DMS 273 treated with DMSO at 0.1 percent for 48 hours (cell line): ENCODE results near the gene OGFOD1.

ENCODE experiments used
- DNase-seq: peaks from one replicate; lab custom pipeline; 2025; lab: John Stamatoyannopoulos, UW

Gene OGFOD1

DNA sequence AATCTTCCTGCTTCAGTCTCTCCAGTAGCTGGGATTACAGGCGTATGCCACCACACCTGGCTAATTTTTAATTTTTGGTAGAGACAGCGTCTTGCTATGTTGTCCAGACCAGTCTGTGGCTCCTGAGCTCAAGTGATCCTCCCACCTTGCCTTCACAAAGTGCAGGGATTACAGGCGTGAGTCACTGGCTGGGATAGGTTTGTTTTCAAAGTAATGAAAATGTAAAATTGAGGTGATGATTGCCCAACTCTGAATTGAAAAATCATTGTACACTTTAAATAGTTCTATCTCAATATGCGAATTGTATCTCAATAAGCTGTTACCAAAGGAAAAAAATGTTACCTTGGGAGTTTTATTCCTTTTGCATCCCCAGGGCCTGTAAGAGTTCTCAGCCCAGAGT lies 24.8 kb upstream of the OGFOD1 start:
- no peak for DNase-seq

DNA sequence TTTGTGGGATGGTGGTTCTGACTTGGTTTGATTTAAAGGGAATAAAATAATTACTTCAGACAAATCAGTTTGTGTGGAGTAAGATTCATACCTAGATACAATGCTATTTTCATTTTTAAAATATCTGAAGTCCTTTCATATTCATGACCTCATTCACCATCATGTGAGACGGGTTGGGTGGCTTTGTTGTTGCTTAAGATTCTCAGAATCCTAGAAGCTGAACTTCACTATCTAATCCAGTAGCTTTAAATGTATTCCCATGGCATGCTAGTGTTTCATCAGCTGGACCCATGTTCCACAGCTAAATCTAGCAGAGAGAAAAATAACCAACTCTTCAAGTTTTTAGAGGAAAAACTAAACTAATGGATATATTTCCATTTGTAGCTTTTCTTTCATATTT lies 23.3 kb upstream of the OGFOD1 start:
- no peak for DNase-seq

DNA sequence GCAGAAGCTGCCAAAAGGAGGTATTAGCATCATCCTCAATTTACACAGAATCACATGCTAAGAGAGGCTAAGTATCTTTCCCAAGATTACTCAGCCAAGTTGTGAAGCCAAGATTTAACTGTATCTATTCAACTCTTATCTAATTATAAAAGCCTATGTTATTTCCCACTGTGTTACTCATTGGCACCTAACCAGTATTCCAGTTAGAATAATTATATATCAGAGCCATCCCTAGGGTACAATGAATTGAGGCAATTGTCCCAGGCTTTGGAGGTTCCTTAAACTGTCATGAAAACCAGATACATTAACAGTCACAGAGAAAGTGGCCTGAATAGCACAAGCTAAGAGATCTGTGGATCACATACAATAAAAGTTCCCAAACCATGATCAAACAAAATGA lies 15.1 kb upstream of the OGFOD1 start:
- DNase-seq: no peak

DNA sequence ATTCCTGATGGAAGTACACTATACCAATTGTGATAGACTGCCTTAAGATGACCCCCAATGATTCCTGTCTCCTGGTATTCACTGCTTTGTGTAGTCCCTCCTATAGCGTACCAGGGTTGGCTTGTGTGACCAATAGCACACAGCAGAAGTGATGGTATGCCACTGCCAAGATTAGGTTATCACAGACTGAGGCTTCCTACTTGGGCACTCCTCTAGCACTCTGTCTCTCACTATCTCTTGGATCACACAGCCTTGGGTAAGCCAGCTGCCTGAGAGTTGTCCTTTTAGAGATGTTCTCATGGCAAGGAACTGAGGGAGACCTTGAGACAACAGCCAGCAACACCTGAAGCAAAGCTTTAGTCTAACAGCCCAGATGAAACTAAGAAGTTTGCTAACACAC lies 13.3 kb upstream of the OGFOD1 start:
- no peak for DNase-seq

DNA sequence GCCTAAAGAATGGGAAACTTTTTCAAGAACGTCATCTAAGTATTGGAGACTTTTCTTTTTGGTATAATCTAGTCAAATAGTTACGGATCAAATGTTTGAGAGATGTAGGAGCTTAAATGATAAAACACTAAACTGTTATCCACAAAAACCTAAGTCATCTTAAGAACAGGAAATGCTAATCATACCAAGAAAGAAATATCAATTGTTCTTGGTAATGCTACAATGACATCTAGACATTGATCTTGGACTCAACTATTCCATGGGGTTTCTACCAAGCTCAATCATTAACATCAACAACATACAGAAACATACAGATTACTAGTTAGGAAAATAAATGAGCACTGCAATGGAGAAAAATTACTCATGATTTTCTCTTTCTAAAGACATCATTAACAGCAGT lies 4.1 kb upstream of the OGFOD1 start:
- DNase-seq: no peak

DNA sequence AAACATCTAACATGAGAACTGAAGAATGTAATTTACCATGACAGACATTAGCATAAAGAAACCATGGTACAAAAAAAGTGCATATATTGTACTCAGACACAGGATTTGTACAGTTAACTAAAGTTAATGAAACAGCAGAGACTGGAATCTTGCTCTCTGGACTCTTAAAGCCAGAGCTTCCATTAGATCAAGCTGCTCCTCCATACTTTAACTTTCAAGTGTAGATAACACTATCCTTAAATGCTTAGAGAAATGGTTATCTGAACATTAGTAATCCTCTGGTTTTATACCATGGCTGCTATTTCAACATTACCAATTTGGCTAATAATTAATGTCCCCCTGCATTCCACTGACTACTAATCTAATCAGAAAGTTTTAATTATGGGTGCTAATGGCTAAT lies 3.3 kb upstream of the OGFOD1 start:
- no peak for DNase-seq

DNA sequence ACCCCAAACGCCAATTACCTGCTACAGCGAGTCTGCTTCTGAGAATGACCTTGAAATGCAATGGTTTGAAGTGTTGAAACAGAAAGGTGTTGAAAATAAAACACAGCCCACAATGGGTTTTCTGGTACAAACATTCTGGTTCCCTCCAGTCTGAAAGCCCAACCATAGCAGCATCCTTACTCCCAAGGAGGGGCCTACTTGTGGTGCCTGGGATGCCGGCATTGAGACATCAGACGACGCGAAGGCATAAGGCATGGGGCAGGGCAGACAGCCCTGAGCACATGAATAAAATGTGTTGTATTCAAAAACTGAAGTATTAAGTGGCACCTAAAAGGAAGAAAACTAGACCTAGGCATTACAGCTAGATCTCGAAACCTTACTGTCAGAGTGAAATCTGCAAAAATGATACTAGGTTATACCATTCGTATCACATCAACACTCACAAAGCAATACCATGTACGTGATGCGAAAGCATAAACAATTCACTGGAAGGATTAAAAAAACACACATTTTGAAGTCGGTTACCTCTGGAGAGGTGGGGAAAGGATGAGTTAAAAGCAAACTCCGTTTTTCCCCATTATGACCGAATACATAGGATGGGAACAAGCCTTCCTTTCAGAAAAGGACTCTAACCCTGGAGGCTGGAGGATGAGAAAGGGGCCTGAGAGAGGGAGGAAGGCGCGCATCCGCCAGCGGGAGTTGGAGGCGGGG lies 924 bp upstream of the OGFOD1 start:
- DNase-seq: no peak

DNA sequence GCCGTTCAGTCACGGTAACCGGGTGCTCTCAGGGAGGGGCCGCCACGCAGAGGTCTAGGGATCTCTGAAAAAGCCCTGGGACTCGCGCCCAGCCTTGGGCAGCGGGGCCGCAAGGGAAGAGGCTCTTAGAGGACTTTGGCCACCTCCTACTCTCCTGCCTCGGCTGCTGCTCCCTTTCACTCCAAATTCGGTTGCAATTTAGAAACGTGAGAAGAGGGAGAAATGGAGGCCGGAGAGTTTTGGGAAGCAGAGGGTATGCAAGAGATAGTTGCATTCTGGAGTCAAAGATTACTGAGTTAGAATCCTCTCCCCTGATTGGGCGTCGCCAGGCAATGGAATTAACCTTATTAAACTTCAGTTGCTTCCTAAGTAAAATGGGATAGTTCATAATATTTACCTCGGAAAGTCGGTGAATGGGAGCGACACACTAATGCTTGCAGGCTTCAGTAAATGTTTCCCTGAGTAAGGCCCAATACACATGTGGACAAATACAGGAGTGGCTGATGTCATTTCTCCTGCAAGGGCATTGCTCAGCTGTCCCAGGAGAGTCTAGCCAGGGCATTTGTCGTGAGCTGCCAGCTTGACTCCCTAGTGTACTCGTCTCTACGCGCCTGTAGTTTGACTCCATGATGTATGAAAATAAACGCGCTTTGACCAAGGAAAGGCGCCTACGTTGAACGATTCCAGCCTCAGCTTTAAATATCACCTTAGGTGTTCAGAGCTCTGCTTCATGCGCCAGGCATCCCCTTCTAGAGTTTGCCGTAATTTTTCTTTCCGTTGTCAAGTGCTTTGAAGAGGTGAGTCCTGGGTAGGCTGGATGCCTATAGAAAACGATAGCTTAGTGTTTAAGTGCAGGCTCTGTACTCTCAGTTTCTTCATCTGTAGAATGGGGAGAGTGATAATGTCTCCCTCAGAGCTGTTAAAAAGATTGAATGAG lies 667 bp downstream of the OGFOD1 start:
- no peak for DNase-seq

DNA sequence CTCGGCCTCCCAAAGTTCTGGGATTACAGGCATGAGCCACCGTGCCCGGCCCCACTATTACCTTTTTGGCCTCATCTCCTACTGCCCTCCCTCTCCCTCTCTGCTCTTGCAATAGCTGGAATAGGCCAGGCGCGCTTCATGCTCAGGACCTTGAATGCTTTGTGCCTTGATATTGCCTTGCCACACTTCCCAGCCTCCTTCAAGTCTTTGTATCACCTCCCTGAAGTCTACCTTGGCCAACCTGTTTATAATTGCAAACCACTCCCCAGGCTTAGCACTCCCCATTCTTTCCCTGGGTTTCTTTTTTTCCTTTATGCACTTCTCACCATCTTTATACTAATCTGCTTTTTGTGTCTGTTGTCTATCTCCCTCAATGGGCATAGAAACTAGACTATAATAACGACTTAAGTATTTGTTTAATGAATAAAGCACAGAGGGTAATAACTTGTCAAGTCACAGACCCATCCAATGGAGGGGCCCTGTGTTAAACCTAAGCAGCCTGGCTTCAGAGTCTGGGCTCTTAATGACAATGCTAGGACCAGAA lies 6.6 kb downstream of the OGFOD1 start:
- no peak for DNase-seq

DNA sequence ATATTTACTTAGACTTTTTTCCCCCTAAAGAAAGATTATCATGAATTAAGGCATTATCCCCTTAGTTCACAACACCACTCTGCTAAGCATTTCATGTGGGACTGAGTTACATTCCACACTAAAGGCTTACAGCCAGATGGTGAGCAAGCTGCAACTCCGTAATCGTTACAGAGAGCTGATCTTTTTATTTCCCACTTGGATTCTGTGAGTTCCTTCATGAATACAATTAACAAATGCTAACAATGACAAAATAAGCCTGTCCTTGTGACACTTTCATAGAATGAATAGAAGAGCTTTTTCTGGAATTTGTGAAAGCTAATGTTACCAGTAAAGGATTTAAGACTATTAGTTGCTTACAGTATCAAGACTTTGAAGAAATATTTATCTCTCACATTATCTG lies 8.7 kb downstream of the OGFOD1 start:
- DNase-seq: no peak

DNA sequence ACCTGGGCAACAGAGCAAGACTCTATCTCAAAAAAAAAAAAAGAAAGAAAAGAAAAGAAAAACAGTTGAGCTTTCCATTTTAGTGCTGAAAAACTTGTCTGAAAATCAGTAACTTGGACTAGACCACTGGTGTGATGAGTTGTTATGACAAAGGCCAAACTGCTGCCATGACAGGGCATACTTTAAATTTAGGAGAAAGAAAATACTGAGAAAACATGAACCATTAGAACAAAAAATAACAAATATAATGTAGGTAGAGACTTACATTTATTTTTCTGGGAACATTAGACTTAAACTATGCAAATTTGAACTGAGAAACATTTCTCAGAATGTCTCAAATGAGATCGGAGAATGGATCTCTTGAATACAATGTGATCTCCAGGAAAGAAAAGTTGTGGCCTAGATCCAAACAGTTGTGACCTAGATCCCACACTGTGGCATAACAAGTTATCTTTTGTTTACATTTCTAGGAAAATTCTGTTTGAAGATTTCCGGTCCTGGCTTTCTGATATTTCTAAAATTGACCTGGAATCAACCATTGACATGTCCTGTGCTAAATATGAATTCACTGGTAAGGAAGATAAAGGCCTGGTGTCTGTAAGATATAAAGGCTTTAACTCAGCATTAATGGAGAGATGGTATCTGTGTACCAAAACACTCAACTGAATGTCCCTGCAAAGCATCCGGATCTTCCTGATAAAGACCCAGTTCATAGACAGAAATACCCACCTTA lies 10.9 kb downstream of the OGFOD1 start:
- no peak for DNase-seq

DNA sequence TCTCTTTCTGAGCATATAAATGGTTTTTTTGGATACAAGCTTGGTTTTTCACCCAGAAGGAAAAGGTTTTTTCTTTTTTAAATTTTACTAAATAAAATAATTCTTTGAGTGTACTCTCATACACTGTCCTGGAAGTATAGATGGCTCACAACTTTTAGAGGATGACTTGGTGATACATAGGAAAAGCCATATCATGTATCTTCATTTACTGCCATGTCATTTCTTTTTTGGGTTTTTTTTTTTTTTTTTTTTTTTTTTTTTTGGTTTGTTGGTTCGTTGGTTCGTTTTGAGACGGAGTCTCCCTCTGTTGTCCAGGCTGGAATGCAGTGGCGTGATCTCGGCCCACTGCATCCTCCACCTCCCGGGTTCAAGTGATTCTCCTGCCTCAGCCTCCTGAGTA lies 11.8 kb downstream of the OGFOD1 start:
- DNase-seq: no peak

DNA sequence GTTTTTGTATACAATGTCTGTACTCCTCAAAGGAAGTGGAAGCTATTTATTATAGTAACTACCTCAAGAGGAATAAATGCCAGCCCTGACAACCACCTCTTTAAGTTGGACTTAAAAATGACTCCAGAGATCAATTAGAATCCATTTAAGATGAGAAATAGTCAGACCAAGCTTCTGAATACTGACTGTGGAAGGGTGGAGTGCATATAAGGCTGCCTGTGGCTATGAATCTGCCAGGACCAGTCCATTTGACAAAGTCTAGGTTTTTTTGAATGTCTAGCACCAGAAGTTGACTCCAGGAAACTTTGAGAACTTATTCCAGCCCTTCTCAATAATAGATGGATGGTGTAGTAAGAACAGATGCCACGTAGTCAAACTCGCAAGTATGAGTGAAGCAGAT lies 15.0 kb downstream of the OGFOD1 start:
- DNase-seq: no peak

DNA sequence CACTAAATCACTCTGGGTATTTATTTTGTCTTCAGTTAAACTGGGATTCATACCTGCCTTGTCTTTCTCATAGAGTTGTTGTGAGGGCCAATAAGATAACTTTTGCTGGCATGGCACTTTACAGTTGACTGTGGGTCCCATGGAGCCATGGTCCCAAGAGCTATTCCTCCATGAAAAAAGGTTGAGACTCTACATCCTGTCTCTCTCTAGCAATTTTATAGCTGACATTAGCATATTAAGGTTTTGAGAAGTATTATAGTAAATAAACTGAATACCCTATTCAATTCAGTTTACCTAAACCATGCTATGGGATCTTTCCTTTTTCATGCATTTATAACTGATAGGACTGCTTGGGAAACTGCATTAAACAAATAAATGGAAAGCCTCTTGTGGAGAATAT lies 17.4 kb downstream of the OGFOD1 start:
- DNase-seq: no peak

DNA sequence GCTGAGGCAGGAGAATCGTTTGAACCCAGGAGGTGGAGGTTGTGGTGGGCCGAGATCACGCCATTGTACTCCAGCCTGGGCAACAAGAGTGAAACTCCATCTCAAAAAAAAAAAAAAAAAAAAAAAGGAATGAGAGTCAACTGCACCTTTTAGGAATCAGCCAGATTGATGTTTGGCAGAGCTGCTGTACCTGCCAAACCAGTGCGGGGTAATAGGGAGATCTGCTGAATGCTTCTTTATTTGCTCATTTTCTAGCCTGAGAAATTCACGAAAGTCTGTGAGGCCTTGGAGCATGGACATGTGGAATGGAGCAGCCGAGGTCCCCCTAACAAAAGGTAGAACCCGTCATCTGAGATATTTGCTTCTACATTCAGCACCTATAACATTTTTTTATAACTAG lies 18.4 kb downstream of the OGFOD1 start:
- no peak for DNase-seq

DNA sequence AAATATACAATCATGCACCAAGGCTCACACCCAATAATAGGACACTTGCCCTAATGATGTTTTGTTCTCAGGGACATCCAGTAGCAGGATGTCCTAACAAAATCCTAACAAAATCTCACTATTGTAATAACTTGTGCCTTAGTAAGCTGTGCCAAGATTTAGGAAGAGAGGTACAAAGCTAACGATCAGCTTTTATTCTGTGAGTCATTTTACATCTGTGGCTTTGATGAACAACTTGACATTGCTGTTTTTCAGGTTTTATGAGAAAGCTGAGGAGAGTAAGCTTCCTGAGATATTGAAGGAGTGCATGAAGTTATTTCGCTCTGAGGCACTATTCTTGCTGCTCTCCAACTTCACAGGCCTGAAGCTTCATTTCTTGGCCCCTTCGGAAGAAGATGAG lies 18.9 kb downstream of the OGFOD1 start:
- no peak for DNase-seq

DNA sequence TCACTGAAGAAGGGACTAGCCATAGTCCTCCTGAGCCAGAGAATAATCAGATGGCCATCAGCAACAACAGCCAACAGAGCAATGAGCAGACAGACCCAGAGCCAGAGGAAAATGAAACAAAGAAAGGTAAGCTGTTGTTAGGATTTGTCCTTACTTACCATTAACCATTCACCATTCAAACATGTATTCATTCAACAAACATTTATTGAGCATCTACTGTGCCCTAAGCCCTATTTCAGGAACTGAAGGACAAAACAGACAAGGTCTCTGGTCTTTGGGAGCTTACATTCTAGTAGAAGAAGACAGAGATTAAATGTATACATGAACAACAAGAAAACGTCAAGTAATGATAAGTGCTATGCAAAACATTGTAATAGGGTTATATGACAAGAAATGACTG lies 19.3 kb downstream of the OGFOD1 start:
- DNase-seq: no peak

DNA sequence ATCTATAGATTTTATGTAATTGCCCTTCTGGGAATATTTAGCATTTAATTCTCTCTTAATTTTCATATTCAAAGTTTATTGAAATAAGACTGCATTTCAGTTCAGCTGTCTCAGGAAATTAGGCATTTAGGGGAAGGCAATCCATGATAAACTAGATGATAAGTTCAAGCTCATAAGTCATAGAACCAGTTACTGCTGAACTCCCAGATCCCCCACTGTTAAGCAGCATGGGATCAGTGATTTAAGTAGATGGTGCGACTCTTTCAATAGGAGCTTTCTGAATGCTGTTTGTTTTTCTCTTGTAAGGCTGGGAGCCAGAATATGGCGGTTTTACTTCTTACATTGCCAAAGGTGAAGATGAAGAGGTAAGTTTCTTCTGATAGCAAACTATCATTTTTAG lies 23.8 kb downstream of the OGFOD1 start:
- DNase-seq: no peak

DNA sequence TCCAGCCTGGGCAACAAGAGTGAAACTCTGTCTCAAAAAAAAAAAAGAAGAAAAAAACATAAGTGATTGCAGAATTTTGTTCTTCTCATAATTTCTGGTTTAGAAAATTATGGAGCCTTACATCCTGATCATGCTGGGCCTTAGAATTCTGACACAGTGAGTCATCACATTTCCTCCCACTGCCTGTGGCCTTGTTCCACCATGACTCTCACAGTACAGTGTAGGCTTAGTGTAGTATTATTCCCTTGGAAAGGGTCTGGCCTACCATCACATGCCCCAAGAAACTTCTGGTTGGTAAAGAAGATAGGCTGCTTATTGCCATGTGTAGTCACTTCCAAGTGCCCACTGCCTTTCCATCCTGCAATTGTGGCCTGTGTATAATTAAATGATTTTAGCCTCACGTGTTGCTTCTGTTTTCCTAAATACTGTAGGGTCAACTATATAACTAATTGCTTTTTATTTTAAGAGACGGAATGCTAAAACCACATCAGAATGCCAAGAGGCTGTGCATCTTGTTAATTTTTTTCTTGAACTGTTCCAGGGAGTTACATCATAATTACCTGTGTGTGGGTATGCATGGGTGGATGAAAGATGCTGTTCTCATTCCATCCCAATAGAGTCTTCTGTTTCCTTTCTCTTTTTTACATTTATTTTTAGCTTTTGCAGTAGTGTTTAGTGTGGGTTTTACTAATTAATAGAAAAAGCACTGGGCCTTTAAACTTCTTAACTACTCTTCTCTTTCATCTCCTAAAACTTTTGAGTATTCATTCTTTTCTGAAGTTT lies 25.9 kb downstream of the OGFOD1 start:
- DNase-seq: no peak

DNA sequence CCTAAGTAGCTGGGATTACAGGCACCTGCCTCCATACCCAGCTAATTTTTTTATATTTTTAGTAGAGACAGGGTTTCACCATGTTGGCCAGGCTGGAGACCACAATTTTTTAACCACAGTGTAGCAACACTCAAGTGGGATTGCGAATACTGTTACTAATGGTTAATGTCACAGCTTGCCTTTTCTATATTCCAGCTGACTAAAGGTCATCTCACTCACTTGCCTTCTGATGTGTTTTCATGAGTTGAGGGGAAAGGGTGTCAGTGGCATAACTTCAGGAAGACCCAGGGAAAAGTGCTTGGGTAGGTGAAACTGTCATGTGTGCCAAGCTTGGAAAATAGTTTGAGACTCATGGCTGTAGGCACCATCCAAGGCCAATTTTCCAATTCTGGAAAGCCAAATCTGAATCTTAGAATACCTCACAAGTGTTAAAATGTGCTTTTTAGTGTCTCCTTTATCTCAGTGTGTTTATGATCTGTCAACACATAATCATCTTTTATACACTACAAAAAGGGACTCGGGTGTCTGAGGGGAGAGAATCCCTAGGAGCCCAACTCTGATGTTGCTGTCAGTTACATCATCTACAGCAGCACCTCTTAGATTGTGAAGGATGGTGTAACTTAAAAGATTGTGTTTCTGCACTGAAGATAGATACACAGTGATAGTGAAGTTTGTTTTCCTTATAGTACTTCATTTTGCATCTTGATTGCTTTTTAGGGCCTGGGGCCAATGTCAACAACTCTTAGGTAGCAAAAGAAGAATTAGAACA lies 27.1 kb downstream of the OGFOD1 start:
- DNase-seq: no peak

DNA sequence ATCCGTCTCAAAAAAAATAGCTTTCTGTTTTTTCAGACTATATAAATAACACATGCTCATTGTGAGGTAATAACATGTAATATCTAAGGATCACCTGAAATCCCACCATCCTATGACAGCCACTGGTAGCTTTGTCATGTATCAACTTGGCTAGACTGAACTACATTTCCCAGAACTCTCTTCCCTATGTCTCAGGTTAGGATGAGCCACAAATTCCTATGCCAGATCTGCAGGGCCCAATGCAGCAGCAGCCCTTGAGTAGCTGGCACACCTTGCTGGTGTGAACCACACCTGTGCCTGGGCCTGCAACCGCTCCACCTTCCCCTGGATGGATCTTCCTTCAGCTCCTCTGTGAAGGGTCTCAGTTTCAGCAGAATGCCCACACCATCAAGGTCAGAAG lies 28.1 kb downstream of the OGFOD1 start:
- no peak for DNase-seq
